Measurements from ENCODE around the gene SRC. TPM values are rescaled to one million over a fixed set of nuclear protein-coding genes. Genes with fewer than 3 reads are reported as not detected.

SRC gene
- total RNA-seq, 1 experiment from 2014 or later = 42.3 TPM

DNA sequence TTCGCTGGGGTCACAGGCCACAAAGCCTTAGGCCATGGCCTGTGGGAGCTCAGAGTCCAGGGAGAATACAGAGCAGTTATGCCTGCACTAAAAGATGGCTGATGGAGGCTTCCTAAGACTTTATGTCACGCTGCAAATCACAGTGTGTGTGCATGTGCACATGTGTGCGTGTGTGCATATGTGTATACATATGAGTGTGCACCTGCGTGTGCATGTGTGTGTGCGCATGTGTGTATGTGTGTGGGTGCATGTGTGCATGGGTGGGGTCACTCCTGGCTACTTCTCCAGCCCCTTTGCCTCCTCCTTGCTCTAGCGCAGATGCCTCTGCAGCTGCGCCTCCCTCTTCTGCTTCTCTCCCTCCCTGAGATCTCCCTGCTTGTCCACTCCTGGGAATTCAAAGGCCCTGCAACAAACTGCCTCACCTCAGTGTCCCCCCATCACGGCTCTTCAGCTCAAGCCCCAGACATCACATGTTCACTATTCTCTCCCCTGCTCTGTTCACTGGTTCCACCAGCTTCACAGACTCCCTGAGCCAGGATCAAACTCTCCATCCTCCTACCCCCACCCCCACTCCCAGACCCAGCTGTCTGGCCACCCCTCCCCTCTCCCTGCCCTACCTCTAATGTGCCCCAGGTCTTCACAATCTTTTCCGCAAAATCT lies 90.7 kb downstream of the SRC start:
- Histone ChIP-seq H3K9me2 (ENCODE audit: insufficient read depth) (no peaks in the 10 kb centered on the region), H3K9me3 (ENCODE audit: control insufficient read depth in 1 of 2, insufficient read depth in 1 of 2, low read depth in 1 of 2, low read length in 2 of 2) (no peaks in the 10 kb centered on the region), H3K27me3 (ENCODE audit: insufficient read depth, low read length) (peaks cover 42% of the 10 kb centered on the region), H4K20me1 (ENCODE audit: insufficient read depth) (no peaks in the 10 kb centered on the region), H3K36me3 (ENCODE audit: control insufficient read depth in 1 of 2, insufficient read depth in 2 of 2, low read length in 2 of 2) (no peaks in the 10 kb centered on the region), H3K79me2 (ENCODE audit: insufficient read depth, low read length) (no peaks in the 10 kb centered on the region), H3K27ac (ENCODE audit: low read depth, low read length) (no peak overlapping the region), H3K4me3 (replicated peaks in 1 of 2; ENCODE audit: low read depth in 1 of 2, low read length in 2 of 2) (no peak overlapping the region), H3K9ac (ENCODE audit: low read length) (no peak overlapping the region), H2AFZ (ENCODE audit: low read depth, low read length, poor library complexity, severe bottlenecking) (no peak overlapping the region), H3K4me1 (ENCODE audit: control insufficient read depth in 1 of 2, insufficient read depth in 2 of 2, low read length in 2 of 2) (no peaks in the 10 kb centered on the region), H3K4me2 (ENCODE audit: low read length) (no peak overlapping the region)
- BruUV-seq (replicated peaks) = no TSS peak
- ATAC-seq (no peak), DNase-seq (ENCODE audit: low read depth, low spot score) (no peak)
- ChIA-PET RAD21 (ENCODE audit: low non-redundant PET in 1 of 2, low total read pairs in 2 of 2, uncharacterized antibody in 2 of 2, unreplicated experiment in 2 of 2) (no interaction called here), CTCF (no interaction called here), POLR2A (no interaction called here)
- TF ChIP-seq TCF7L2 (IDR thresholded peaks at IDR 0.05; ENCODE audit: borderline replicate concordance, extremely low read depth, insufficient read depth, insufficient read length) (no peak), EZH2phosphoT487 (IDR thresholded peaks at IDR 0.05; ENCODE audit: borderline replicate concordance) (no peak), EGR1 (IDR thresholded peaks at IDR 0.05; ENCODE audit: low read depth) (no peak), ZFX (IDR thresholded peaks at IDR 0.05) (no peak), YY1 (IDR thresholded peaks at IDR 0.05; ENCODE audit: extremely low read depth, insufficient replicate concordance, low read depth, low read length) (no peak), CEBPB (IDR thresholded peaks at IDR 0.05; ENCODE audit: low read depth) (no peak), CBX3 (IDR thresholded peaks at IDR 0.05; ENCODE audit: low read depth) (no peak), SRF (IDR thresholded peaks at IDR 0.05; ENCODE audit: low read depth) (no peak), POLR2A (IDR thresholded peaks at IDR 0.05; ENCODE audit: borderline replicate concordance, extremely low read depth, insufficient read depth, insufficient read length) (no peak), EZH2 (IDR thresholded peaks at IDR 0.05) (no peak), SIN3A (IDR thresholded peaks at IDR 0.05; ENCODE audit: low read depth) (no peak), FOSL1 (IDR thresholded peaks at IDR 0.05; ENCODE audit: low read depth) (no peak), ZNF274 (IDR thresholded peaks at IDR 0.05; ENCODE audit: low read depth, low read length) (no peak)
- TF ChIP-seq, protein P1, sequence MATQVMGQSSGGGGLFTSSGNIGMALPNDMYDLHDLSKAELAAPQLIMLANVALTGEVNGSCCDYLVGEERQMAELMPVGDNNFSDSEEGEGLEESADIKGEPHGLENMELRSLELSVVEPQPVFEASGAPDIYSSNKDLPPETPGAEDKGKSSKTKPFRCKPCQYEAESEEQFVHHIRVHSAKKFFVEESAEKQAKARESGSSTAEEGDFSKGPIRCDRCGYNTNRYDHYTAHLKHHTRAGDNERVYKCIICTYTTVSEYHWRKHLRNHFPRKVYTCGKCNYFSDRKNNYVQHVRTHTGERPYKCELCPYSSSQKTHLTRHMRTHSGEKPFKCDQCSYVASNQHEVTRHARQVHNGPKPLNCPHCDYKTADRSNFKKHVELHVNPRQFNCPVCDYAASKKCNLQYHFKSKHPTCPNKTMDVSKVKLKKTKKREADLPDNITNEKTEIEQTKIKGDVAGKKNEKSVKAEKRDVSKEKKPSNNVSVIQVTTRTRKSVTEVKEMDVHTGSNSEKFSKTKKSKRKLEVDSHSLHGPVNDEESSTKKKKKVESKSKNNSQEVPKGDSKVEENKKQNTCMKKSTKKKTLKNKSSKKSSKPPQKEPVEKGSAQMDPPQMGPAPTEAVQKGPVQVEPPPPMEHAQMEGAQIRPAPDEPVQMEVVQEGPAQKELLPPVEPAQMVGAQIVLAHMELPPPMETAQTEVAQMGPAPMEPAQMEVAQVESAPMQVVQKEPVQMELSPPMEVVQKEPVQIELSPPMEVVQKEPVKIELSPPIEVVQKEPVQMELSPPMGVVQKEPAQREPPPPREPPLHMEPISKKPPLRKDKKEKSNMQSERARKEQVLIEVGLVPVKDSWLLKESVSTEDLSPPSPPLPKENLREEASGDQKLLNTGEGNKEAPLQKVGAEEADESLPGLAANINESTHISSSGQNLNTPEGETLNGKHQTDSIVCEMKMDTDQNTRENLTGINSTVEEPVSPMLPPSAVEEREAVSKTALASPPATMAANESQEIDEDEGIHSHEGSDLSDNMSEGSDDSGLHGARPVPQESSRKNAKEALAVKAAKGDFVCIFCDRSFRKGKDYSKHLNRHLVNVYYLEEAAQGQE (IDR thresholded peaks at IDR 0.05; ENCODE audit: low read depth) = no peak
- TF ChIP-seq, protein P2, sequence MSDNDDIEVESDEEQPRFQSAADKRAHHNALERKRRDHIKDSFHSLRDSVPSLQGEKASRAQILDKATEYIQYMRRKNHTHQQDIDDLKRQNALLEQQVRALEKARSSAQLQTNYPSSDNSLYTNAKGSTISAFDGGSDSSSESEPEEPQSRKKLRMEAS (IDR thresholded peaks at IDR 0.05) = no peak
- TF ChIP-seq, protein P3, sequence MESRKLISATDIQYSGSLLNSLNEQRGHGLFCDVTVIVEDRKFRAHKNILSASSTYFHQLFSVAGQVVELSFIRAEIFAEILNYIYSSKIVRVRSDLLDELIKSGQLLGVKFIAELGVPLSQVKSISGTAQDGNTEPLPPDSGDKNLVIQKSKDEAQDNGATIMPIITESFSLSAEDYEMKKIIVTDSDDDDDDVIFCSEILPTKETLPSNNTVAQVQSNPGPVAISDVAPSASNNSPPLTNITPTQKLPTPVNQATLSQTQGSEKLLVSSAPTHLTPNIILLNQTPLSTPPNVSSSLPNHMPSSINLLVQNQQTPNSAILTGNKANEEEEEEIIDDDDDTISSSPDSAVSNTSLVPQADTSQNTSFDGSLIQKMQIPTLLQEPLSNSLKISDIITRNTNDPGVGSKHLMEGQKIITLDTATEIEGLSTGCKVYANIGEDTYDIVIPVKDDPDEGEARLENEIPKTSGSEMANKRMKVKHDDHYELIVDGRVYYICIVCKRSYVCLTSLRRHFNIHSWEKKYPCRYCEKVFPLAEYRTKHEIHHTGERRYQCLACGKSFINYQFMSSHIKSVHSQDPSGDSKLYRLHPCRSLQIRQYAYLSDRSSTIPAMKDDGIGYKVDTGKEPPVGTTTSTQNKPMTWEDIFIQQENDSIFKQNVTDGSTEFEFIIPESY (IDR thresholded peaks at IDR 0.05; ENCODE audit: extremely low read depth, insufficient replicate concordance, low read length) = no peak
- TF ChIP-seq, protein P4, sequence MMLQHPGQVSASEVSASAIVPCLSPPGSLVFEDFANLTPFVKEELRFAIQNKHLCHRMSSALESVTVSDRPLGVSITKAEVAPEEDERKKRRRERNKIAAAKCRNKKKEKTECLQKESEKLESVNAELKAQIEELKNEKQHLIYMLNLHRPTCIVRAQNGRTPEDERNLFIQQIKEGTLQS (IDR thresholded peaks at IDR 0.05) = no peak
- intact Hi-C loops (cut with micrococcal nuclease) = no loop called here

Data from HCT116 (cell line).